DMS79 treated with DMSO at 0.1 percent for 48 hours (cell line): ENCODE results near the gene WDR87.

Experiments
- DNase-seq: peaks from one replicate; lab custom pipeline; 2025; lab: John Stamatoyannopoulos, UW

WDR87 gene

DNA sequence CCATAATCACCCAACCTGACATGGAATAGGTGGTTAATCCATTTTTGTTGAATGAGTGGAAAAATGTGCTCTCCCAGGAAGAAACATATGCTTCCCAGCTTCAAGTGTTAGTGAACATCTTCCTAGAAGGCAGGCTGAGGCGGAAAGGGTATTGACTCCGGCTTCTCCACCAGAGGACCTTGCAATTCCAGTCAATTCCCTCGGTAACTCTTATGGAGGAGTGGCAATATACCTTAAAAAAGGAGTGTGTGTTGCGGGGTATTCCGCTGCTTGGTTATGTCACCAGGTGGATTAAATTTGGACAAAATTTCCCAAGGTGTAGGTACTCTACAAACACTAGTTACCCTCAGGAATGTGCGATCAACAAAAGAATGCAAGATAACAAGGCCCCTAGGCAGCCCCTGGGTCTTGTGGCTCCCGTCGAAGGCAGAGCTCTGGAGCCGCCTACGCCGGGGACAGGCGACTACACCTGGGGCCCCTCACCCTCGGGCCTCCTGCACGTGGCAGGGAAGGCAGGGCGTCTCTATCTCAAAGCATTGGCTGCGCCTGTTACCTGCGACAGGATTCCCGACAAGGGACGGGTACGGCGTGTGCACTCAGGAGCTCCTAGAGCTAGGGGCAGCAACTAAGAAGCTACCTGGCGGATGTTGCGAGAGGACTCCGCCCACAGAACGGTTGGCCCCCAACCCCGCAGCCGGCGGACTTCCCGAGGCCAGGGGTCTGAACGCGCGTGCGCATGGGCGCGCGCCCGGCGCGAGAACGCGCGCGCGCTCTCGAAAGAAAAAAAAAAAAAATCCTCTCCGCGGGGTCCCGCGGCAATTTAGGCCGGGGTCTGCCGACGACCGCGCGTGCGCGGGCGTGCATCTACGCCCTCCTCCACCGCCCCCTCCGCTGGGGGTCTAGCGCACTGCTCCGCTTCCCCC, at the start of gene WDR87:
TSS of gene WDR87 (minus strand) at position 649 of the 923 bp plus-strand sequence. CDS start 8,355 bp downstream, outside the sequence.
- peak; percentile 89 for DNase-seq

DNA sequence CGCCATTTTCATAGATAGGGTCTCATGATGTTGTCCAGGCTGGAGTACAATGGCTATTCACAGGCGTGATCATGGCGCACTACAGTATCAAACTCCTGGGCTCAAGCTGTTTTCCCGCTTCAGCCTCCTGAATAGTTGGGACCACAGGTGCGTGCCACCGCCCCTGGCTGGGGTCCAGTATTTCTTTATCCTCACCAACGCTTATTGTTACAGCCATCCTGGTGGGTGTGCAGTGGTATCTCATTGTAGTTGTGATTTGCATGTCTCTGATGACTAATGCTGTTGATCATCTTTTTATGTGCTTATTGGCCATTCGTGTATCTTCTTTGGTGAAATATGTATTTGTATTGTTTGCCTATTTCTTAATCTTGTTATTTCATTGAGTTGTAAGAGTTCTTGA, 49.6 kb upstream of the WDR87 start:
- no peak for DNase-seq

- DNase-seq, result peak; percentile 34
These were observed 48.1 kb upstream of the WDR87 start for GRCh38 chr19:37954421-37954874.

DNA sequence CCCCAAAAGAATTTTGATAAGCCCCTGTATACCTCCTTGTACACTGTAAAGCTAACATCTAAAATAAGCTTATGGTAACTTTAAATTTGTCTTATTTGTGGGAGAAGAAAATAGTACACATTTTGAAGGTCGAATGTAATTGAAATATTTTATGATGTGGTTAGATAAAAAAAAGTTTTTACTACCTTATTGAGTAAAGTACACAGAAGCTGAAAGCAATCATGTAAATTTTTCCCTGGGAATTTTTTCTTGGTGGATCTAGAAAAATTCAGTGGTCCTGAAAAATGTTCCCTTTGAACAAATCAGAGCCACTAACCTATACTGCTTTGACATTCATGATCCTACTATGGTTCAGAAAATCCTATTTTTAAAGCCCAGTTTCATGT, 47.5 kb upstream of the WDR87 start:
- no peak for DNase-seq

GRCh38 chr19:37953171-37953917, 47.0 kb upstream of the WDR87 start:
- no peak for DNase-seq

- DNase-seq, result no peak
These were observed 45.4 kb upstream of the WDR87 start for GRCh38 chr19:37951816-37952210.

GRCh38 chr19:37950471-37951175, 44.2 kb upstream of the WDR87 start:
- no peak for DNase-seq

DNA sequence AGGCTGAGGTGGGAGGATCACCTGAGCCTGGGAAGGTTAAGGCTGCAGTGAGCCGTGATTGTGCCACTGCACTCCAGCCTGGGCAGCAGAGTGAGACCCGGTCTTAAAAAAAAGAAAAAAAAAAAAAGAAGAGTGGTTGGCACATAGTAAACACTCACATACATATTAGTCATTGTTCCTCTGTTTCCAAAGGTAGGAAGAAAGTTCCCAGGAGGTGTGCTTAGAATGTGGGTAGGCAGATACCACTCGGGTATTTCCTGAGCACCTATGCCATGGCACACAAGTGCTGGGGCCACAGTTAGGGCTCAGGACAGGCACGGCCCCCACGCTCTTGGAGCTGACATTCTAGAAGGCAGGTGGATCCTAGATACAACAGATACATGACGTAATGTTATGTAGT, 42.0 kb upstream of the WDR87 start:
- no peak for DNase-seq

DNA sequence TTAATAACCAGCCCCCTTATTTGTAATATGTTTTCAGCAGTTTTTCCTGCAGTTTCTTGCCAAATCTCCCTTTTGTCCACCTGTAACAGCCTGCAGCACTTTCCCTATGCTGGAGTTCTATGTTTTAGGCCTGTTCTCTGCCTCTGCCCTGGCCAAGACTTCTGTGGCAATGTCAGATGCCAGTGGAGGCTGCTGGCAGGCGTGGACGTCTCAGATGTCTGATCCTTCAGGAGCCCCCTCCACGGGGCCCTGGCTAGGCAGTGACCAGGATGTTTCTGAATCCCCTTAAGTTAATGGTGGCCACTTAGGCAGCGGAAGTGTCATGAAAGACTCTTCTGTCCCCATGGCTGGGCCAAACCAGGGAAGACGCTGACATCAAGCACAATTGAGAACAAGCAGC, 41.4 kb upstream of the WDR87 start:
- DNase-seq, result no peak

DNA sequence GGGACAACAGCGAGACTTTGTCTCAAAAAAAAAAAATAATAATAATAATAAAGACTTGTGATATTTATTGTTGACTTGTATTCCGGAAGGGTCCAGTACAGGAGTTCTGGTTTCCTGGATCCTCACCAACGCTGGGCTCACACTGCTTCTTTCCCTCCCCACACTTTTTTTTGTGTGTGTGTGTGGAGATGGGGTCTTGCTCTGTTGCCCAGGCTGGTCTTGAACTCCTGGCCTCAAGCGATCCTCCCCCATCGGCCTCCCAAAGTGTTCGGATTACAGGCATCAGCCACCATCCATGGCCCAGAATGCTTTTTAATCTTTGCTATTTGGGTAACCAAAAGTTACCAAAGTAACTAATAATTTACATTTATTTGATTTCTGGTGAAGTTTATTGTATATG, 39.7 kb upstream of the WDR87 start:
- no peak for DNase-seq

GRCh38 chr19:37943480-37943879, 37.1 kb upstream of the WDR87 start:
- DNase-seq, result no peak

- DNase-seq, result no peak
These were observed 36.1 kb upstream of the WDR87 start for GRCh38 chr19:37942516-37942902.

GRCh38 chr19:37941782-37942515, 35.6 kb upstream of the WDR87 start:
- peak; percentile 80 for DNase-seq

GRCh38 chr19:37938353-37938752, 32.0 kb upstream of the WDR87 start:
- DNase-seq, result no peak

DNA sequence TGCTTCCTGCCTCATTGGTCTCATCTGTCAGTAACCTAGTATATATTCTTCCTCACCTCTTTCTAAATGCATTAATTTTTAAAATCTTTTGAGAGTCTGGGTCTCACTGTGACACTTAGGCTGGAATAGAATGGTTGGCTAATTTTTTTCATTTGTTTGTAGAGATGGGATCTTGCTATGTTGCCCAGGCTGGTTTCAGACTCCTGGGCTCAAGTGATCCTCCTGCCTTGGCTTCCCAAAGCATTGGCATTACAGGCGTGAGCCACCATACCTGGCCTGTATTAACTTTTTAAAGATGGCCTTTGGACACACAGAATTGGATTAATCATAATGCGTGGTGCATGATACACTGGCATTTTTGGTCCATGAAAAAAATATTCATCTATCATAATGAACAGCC, 30.5 kb upstream of the WDR87 start:
- DNase-seq, result no peak

DNA sequence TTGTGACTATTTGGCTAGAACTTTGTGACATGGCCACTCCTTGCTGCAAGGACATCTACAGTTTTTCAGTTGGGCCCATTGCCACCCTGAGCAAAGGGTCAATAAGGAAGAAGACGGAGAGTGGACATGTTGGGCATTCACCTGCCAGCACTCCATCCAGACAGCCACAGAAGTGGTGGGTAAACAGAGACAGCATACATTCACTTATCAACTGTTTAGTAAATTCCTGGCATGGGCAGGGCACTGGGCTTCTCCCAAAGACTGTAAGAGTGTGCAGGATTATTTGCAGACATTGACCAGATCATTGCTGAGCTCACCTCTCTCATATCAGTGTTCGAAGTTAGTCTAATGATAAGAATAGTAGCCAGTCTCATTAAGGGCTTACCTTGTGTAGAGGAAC, 29.8 kb upstream of the WDR87 start:
- DNase-seq, result no peak

DNA sequence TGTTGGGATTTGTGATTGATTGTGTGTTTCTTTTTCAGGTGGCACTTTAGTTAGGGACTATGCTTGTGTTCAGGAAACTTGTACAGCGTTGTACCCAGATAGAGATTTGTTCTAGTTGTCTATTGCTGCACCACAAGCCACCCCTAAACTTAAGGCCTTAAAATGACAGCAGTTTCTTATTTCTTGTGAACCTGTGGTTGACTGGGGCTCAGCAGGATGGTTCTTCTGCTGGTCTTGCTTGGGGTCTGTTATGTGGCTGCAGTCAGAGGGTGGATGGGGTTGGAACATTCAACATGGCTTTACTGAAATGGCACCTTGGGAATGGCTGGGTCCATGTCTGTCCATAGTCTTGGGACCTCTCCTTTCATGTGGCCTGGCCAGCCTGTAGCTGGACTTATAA, 28.9 kb upstream of the WDR87 start:
- DNase-seq, result no peak

DNA sequence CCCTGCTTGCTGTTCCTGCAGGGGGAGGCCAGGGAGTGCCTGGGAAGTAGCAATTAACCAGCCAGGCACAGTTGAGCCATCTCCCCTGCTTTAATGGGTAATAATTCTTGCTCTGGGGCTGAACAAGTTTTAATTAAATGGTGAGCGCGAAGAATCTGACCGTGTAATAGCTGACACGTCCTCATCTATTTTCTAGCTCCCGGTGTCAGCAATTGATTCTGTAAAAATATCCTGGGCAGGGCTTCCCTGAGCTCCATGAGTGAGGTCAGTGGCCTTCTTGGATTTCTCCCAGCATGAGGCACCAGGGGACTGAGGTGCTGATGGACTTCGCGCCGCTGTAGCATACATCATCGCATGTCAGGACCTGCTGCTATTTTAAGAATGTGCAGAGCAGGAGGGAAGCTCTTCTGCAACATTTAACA, 27.6 kb upstream of the WDR87 start:
- peak; percentile 29 for DNase-seq

DNA sequence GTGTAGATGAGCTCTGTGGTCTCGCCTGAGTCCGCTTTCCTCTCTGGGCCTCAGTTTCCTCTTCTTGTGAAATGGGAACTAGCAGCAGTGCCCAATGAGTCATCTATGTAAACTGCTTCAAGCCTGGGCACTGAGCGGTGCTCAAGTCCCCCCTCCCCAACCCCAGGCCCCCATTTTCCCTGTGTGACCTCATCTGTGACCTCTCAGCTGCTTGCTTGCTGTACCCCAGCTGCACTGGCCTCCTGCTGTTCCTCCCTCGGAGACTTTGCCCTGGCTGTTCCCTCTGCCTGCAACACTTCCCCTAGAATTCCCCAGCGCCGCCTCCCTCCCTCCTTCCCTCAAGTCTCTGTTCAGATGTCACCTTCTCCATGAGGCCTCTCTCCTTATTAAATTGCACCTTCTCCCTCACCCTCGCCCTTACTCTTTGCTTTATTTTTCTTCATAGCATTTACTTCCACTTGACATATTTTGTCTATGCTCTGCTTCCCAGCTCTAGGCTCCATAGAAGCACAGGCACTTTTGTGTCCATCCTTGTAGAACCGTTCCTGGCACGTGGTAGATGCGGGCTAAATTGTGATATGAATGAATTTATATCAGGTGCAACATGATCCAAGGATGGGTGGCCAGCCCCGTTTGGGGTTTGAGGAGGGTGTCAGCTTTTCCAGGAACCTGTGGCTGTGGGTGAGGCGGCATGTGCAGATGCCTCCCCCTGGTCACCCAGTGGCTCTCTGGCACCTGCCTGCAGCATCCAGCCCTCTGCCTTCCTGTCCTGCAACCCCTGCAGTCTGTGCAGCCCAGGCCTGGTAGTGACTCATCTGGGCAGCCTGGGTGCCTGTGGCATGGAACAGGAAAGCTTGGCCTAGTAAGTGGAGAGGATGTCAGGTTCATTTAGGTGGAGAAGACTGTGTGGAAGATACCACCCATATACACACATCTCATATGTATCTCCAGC, 26.9 kb upstream of the WDR87 start:
- DNase-seq, result peak; percentile 98

DNA sequence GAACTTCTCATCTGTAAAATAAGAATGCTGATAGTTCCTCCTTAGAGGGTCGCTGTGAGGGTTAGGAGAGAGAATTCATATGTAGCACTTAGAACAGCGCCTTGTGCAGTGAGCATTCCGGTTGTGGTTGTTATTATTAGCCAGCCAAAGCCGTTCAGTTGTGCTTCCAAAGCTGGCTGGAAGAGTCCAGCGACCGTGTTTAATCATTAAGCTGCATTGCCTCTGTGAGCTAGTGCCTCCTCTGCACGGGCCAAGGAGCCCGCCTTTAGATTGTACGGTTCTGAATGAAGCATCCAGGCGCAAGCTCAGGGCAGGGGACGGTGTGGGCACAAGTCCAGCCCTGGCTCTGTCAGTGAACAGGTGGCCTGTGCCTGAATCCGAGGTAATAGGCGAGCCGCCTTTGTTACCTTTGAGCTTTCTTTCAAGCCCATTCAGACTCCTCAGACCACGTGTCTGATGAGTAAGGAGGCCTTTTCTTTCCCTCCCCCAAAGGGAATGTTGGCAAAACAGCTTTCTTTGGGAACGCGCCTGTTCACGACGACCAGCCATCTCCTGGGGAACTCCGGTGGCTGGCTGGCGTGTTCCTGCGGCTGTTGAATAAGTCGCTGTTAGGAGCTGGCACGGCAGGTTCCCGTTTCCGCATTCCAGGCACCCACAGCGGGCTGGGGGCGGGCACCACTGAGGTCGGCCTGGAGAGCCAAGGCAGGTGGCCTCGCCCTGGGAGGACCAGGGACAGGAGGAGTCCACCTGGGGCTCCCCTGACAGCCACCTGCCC, 25.7 kb upstream of the WDR87 start:
- peak; percentile 88 for DNase-seq
